Ammon's horn (tissue), 1 donor: ENCODE data around the gene PLSCR5.

Experiments used
- DNase-seq: peaks from one replicate; pipeline ENCODE4 v3.0.0-alpha.2; 2016; ENCODE audit warnings: low spot score

The PLSCR5 gene

DNA sequence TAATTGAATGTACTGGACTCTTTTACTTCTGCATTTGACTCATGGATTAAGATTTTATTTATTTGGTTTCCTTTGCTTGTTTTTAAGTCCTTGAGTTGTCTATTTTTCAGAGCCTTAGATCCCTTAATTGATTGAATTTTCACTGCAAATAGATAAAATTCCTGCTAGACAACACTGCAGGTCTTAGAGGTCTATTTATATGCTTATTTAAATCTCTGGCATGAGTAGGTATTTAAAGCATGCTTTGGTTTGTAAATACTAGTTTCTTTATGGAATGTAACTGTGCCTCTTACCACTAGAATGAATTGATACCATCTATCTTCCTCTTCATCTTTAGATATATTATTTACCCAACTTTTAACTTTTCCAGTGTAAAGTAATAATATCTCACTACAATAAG, 20.0 kb downstream of the PLSCR5 start:
- DNase-seq = no peak

GRCh38 chr3:146581951-146582467, 23.1 kb downstream of the PLSCR5 start:
- peak; percentile 14 for DNase-seq

GRCh38 chr3:146581080-146581601, 24.0 kb downstream of the PLSCR5 start:
- no peak for DNase-seq

GRCh38 chr3:146577662-146578061, 27.5 kb downstream of the PLSCR5 start:
- peak; percentile 58 for DNase-seq

- no peak for DNase-seq
These were observed 29.5 kb downstream of the PLSCR5 start for GRCh38 chr3:146575636-146576035.

DNA sequence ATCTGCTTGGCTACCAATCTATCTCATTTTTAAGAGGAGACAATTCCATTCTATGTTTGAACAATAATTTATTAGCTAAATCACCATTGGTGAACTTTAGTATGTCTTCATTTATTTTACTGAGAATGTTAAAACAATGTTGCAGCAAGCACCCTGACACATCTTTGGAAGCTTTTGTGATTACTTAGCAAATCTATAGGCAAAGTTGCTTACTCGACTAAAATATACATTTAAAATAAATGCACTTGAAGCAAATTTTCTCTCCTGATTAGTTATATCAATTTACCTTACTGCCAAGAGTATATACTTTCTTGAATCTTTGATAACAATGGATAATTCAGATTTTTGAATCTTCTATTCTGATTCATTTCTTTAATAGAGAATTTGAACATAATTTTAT, 31.0 kb downstream of the PLSCR5 start:
- no peak for DNase-seq

- DNase-seq = no peak
These were observed 35.8 kb downstream of the PLSCR5 start for GRCh38 chr3:146569314-146569713.

- DNase-seq = no peak
These were observed 39.0 kb downstream of the PLSCR5 start for GRCh38 chr3:146566138-146566537.

GRCh38 chr3:146561879-146562278, 43.3 kb downstream of the PLSCR5 start:
- no peak for DNase-seq

GRCh38 chr3:146561463-146561862, 43.7 kb downstream of the PLSCR5 start:
- DNase-seq = no peak

GRCh38 chr3:146560678-146561077, 44.5 kb downstream of the PLSCR5 start:
- DNase-seq = no peak

- no peak for DNase-seq
These were observed 45.8 kb downstream of the PLSCR5 start for GRCh38 chr3:146559388-146559787.

DNA sequence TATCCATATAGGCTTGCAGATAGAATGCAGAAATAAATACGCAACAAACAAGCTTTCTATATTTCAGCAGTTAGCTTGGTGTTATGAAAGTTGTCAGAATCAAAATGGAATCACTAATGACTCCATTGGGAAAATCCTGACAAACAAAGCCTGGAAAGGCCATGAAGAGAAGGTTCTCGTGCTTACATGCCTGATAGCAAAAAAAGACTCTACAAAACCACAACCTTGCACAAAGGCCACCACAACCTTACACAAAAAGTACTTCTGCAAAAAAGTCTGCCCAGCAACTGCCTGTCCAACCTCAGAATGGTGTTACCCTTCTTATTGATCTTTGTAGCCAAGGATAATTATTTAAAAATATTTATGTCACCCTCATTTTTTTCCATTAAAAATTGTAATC, 46.4 kb downstream of the PLSCR5 start:
- DNase-seq = no peak

- DNase-seq = no peak
These were observed 47.4 kb downstream of the PLSCR5 start for GRCh38 chr3:146557745-146558144.

DNA sequence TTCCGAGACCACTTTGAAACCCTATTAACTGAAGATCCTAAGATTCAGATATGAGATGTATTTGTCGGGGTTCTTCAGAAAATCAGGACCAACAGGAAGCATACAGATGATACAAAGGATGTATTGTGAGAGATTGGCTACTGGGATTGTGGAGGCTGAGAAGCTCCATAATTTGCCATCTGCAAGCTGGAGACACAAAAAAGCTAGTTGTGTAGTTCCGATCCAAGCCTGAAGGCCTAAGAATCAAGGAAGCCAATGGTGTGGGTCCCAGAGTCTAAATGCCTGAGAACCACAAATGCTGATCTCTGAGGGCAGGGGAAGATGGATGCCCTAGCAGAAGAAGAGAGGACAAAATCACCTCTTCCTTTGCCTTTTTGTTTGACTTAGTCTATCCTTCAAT, 49.8 kb downstream of the PLSCR5 start:
- DNase-seq = no peak

DNA sequence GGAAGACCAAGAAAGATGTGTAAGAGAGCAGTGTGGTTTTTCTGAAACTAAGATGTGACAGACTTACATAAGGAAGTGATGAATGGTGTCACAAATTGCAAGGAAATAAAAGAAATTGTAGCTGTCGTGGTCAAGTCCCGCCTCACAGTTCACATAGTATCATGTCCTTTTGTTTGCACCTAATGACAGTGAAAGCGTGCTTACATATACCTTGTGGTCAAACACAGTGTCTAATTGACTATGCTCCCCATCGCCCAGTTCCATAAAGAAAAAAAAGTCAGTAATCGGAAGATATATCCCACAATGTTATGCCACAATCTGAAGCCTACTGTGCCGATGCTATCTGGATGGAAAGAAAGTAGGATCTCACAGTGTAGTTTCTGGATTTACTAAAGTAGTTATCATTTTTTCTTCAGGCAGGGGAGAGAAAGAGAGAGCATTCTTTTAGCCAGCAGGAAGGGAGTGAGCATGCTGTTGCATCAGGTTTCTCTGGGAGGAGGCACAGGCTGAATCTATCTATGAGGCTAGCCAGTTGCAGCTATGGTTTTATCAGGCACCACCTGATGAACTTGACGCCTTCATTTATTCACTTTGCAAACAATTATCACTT, 50.9 kb downstream of the PLSCR5 start:
- no peak for DNase-seq

DNA sequence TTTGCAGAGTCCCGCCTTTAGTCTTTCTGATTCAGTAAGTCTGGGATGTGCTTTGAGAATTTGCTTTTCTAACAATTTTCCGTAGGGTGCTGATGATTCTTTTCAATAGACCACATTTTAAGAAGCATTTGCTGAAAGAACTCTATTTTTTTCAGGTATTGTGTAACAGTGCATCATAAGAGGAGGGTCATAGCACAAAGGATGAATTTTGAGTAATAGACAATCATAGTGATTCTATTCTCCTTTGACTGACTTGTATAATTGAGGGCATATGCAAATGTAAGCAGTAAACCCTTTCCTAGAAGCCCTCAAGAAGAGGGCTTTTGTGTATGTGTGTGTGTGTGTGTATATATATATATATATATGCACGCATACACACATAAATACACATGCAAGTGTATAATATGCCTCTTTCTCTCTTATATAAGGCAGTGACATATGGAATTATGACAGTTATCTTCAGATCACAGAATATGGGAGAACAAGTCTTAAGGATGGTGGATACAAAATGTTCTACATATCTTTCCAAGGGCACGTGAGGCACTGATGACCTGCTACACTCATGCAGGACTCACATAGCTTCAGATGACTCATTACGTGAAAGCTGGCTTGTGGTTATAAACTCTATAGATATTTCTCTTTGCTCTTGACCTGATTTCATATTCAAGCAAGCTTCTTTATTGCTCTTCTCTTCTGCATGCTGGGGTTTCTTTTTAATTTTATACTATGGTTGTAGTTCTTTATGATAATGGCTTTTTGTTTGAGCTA, 54.2 kb downstream of the PLSCR5 start:
- DNase-seq = no peak

DNA sequence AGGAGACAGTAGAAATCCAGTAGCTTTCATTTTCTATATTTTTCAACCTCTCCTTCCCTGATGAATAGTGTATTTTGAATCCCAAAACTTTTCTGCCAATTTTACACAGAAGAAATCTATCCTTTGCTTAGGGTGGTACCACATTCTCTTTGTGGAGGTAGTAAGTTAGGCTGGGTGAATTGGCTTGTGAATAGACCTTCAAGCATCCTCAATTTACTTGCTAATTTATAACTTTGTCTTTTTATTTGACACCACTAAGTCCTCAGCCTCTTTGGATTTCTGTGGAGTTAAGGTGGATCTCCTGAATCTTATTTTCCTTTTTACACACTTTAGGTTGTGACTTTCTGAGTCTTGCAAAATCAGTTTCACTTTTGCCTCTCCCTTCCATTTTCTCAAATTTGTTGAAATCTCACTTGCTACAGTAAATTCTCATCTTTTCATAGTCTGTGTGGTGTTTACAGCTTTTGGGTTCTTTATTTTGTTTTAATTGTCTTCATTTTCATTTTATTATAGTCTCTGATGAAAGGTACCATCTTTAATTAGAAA, 55.0 kb downstream of the PLSCR5 start:
- DNase-seq = no peak

GRCh38 chr3:146547235-146547835, 57.8 kb downstream of the PLSCR5 start:
- no peak for DNase-seq

DNA sequence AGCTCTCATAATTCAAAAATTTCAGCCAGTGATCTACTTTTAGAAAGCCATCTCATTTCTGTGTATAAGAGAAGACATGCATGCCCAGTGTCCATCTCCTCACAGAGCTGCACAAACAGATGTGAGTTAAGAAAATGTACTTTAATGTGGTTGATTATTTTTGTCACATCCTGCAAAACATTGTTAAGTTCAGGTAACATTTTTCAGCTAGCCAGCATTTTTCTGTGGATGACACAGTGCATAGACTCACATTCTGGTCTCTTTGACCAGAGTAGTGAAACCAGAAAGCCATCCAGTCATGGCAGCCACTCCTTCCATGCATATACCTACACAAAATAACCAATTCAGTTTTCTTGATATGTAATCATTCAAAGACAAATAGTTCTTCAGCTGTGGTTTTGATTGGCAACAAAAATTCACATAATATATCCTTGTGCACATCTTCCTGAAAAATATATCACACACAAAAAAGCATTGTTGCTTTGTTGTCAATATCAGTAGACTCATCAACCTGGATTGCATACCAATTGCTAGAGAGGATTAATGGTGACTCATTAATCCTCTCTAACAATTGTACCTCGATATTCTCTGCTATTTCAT, 58.7 kb downstream of the PLSCR5 start:
- no peak for DNase-seq

DNA sequence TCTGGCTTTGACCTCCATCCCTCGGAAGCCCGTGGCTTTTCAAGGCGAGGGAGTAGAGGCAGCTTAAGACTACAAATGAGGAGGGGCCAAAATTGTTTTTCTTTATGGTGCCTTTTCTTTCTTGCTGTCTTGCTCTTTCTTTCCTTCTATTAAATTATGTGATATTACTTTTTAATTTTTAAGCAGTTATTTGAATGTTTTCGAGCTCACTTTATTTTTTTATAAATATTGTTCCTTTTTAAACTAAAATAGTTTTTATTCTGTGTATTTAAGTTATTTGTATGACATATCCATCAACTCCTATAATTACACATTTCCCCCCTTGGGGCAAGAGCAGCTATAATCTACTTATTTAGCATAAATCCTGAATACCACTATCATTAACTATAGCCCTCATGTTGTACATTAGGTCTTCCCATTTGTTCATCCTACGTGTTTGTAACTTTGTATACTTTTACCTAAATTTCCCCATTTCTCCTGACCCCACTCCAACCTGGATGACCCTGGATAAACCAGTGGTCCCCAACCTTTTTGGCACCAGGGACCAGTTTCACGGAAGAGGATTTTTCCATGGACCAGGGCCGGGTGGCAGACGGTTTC, 60.1 kb downstream of the PLSCR5 start:
- no peak for DNase-seq
